ENCODE measurements around the gene ST8SIA1.
"Not testable (repeated sequence)": the region's sequence is repeated elsewhere in the genome, so short reads cannot be mapped to it uniquely, and the experiment has no call there.

The ST8SIA1 gene, protein sequence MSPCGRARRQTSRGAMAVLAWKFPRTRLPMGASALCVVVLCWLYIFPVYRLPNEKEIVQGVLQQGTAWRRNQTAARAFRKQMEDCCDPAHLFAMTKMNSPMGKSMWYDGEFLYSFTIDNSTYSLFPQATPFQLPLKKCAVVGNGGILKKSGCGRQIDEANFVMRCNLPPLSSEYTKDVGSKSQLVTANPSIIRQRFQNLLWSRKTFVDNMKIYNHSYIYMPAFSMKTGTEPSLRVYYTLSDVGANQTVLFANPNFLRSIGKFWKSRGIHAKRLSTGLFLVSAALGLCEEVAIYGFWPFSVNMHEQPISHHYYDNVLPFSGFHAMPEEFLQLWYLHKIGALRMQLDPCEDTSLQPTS

GRCh38 chr12:22334410-22335100 is at the start of gene ST8SIA1:
Gene ST8SIA1, minus strand, starts transcription at chr12:22334707. Its CDS starts 475 bp downstream, at chr12:22334232.
- DNase-seq, result peak; percentile 66

DNA sequence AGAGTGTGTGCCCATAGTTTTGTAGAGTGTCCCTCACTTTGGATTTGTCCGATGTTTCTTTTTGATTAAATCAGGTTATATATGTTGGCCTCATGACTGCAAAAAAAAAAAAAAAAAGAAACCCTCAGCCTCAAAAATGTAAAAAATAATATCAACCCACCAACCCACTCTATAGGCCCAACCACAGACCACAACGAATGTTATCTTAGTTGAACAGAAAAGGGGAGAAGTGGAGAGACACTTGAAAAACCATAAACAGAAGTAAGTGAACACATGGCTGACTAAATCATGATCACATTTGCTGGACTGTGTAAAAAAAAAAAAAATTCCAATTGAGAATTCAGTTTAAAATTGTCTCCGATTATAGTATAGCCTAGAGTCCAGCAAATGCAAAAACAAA is 45.5 kb upstream of the ST8SIA1 start:
- DNase-seq, result no peak

DNA sequence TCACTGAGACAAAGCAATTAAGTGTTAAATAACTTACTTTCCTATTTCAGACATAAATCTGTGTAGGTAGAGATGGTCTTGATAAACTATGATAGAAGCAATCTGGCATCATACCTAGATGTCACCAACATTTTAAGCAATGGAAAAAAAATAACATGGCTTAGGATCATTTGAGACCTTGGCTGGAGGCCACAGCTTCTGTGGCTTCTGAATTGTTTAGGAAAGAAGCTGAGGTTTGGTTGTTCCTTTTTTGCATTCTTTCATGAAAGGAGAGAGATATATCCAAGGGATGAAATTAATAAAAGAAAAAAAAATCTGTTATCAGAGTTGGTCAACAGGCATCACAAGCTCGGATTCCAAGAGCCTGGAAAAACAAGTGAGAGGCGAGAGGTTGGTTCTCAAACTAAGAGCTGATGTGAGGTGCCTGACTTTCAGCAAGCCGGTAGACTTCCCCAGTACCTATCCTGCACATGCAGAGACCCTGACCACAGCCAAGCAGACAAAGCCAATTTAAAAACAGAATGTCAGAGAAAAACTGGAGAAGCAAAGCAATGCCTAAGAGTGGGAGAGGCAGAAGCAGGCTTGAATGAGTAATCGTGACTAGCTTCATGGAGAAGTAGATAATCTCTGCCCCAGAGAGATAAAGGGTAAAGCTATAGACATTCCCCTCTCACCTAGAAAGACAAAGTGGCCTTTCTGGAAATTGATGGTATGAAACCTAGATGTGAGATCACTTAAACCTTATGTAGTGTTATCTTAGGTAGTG is 43.4 kb upstream of the ST8SIA1 start:
- DNase-seq, result no peak

DNA sequence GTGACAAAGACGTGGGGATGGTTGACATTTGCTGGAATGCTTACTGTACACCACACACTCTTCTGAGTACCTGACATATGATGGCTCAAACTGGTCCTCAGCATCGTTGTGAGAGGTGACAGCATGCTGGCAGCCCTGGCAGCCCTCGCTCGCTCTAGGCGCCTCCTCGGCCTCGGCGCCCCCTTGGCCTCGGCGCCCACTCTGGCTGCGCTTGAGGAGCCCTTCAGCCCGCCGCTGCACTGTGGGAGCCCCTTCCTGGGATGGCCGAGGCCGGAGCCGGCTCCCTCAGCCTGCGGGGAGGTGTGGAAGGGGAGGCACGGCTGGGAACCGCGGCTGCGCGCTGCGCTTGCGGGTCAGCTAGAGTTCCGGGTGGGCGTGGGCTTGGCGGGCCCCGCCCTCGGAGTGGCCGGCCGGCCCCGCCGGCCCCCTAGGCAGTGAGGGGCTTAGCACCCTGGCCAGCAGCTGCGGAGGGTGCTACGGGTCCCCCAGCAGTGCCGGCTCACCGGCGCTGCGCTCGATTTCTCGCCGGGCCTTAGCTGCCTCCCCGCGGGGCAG is 42.2 kb upstream of the ST8SIA1 start:
- DNase-seq, result not testable (repeated sequence)

GRCh38 chr12:22374508-22374907 is 40.0 kb upstream of the ST8SIA1 start:
- no peak for DNase-seq

DNA sequence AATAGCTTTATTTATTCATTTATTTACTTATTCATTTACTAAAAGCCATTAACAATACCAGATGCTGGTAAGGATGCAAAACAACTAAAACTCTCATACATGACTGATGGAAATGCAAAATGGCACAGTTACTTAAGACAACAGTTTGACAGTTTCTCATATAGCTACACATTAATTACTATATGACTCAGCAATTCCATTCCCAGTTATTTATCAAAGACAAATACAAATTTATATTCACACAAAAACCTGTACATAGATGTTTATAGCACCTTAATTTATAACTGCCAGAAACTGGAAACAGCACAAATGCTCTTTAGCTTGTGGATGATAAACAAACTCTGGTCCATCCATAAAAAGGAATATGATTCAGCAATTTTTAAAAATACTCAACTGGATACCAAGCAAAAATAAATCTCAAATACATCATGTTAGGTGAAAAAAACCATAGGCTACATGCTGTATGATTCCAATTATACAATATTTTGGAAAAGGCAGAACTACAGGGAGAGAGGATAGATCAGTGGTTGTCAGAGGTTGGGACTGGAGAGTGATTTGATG is 37.9 kb upstream of the ST8SIA1 start:
- DNase-seq, result no peak

- no peak for DNase-seq
Observed at GRCh38 chr12:22366181-22366580, 31.7 kb upstream of the ST8SIA1 start.

- peak; percentile 0 for DNase-seq
Observed at GRCh38 chr12:22361785-22362184, 27.3 kb upstream of the ST8SIA1 start.

- no peak for DNase-seq
Observed at GRCh38 chr12:22360774-22361173, 26.3 kb upstream of the ST8SIA1 start.

DNA sequence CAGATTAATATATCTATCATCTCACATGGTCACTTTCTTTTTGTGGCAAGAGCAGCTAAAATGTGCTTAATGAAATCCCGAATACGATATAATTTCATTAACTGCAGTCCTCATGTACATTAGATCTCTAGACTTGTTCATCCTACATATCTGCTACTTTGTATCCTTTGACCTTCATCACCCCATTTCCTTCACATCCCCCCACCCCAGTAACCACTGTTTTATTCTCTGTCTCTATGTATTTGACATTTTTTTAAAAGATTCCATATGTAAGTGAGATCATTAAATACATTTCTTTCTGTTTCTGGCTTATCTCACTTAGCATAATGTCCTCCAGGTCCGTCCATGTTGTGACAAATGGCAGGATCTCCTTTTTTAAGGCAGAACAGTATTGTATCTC is 23.0 kb upstream of the ST8SIA1 start:
- DNase-seq, result no peak

DNA sequence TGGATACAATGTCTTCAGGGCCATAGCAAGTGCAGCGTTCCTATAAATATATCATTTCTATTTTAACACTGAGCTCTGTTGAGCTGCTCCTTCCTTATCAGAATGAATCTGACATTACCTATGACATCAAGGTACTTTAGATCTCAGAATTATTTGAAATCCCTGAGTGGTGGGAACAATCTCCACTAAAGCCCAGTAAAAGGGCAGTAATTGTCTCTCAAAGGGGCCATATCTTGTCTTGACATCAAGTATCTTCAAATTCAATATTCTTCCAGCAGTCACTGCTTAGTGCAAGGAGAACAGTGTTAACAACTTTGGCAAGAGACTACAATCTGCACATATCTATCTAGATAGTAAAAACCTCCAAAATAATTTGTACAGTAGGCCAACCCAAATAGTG is 21.7 kb upstream of the ST8SIA1 start:
- no peak for DNase-seq

DNA sequence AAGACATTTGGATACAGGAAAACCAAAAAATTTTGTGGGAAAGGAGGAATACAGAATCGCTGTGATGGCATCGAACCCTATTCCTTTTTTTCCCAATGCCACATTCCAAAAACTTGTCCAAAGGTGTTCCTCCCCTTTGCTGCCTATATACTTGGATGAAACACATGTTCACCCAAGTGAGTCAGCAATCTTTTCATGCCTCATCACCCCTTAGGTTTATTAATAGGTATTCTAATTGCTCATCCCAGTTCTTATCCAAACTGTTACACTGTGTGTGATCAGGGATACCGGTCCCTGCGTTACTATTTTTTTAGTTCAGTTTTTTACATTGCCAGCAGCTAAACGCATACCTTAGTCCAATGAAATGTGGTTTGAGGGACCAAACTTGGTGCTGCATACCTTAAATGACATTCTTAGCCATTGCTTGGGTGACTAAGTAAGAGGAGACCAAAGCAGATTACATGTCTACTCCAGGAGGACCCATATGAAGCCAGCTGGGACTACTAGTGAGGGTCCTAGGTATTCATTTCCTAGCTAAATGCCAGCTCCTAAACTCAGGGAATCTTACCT is 20.6 kb upstream of the ST8SIA1 start:
- no peak for DNase-seq

DNA sequence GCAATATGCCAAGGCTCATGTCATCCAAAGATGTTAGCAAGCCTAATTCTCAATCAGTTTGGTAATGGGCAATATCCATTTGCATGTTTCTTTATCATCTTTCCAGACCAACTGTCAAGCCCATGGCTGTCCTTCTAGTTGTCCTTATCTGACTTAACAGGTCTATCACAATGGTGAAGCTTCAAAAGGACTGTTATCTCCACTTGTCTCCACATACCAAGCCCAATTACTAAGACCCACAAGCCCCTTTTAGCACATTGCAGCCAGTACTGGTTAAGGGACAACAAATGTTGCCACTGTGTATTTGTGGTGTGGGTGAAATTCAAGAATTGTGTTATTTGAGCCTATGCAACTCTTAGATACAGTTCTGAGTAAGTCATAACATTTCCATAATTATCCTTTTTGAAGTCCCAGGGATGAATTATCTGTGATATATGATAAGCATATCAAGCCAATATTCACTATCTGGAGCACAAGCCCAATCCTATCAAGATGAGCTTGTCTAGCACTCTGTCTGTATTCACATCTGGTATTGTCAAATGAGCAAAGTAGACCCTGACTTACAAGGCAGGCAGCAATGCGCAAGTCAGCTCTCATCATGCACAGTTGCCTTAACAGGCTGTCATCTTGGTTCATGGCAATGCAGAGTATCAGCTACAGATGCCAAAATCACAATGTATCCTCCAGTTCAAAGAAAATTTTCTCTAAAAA is 19.3 kb upstream of the ST8SIA1 start:
- DNase-seq, result no peak

DNA sequence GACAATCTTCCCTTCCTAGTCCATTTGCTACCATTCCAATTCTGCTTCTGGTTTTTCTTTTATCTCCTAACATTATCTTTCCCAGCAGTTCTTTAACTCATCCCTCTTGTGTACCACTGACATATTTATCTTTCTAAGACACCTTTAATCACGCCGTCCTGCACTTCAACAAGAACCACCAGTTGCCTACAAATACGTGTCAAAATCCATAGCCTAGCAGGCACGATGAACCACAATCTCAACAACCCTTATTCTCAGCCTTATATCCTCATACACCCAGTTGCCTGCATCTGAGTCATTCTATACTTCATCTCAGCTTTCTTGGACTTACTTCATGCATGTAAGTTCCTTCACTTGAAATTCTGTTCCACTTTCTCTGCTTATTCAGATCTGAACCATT is 16.4 kb upstream of the ST8SIA1 start:
- DNase-seq, result no peak

GRCh38 chr12:22348208-22348607 is 13.7 kb upstream of the ST8SIA1 start:
- DNase-seq, result no peak

- no peak for DNase-seq
Observed at GRCh38 chr12:22340143-22340542, 5.6 kb upstream of the ST8SIA1 start.

GRCh38 chr12:22339691-22340090 is 5.2 kb upstream of the ST8SIA1 start:
- DNase-seq, result no peak

GRCh38 chr12:22335794-22336166 is 1.3 kb upstream of the ST8SIA1 start:
- no peak for DNase-seq

GRCh38 chr12:22333713-22334409 is 646 bp downstream of the ST8SIA1 start:
- peak; percentile 43 for DNase-seq

GRCh38 chr12:22333186-22333712 is 1.3 kb downstream of the ST8SIA1 start:
- peak; percentile 25 for DNase-seq

DNA sequence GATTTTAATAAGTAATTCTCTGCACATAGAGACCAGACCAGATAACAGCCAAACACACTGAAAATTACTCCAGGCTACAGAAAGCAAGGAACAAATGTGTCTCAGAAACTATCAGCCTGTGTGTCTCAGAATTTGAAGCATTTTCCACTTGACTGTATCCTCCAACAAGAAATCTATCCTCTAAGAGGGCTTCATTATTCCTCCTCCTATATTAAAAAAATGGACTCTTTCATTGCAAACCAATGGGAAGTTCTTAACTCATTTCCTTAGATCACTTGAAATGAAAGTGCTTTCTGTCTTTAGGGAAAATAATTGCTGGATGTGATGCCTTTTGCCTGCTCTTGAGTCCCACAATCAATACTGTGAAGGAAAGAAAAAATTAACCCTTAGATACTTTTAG is 2.3 kb downstream of the ST8SIA1 start:
- no peak for DNase-seq

Measured in NCI-H69 (cell line).